K562 (cell line): ENCODE data around the gene EFNA1. TPM values are rescaled to one million over a fixed set of nuclear protein-coding genes. Genes with fewer than 3 reads are reported as not detected.

ENCODE experiments used
- ARID2 ChIP-seq: fragments of 450-650 bp; IDR thresholded peaks from 2 replicates; pipeline ENCODE4 v1.6.1; 2017; ENCODE audit warnings: antibody characterized with exemption, mild to moderate bottlenecking
- DIDO1 ChIP-seq: fragments of 450-650 bp; IDR thresholded peaks from 2 replicates; pipeline ENCODE4 v1.6.1; 2016; ENCODE audit warnings: low read depth, missing biosample characterization, missing genetic modification characterization
- E2F6 ChIP-seq, 2 experiments: IDR thresholded peaks; 2 replicates each; pipeline ENCODE4 v1.6.1; 2011; ENCODE audit warnings: borderline replicate concordance in 1 of 2, control low read depth in 1 of 2, low read depth in 1 of 2, low read length in 1 of 2, mild to moderate bottlenecking in 1 of 2, mixed read lengths in 1 of 2, moderate library complexity in 1 of 2; ENCODE audit not compliant: insufficient read depth in 1 of 2, insufficient read length in 1 of 2, poor library complexity in 1 of 2, severe bottlenecking in 1 of 2; ENCODE audit errors: extremely low read depth in 1 of 2
- EHMT2 ChIP-seq: fragments of 450-650 bp; IDR thresholded peaks from 2 replicates; pipeline ENCODE4 v1.6.1; 2018; ENCODE audit warnings: antibody characterized with exemption
- ETS1 ChIP-seq: conservative IDR thresholded peaks from 2 replicates; pipeline ENCODE4 v1.6.1; 2011; ENCODE audit warnings: low read depth, mild to moderate bottlenecking, low read length; ENCODE audit not compliant: control insufficient read depth
- ETV1 ChIP-seq: fragments of 450-650 bp; conservative IDR thresholded peaks from 2 replicates; pipeline ENCODE4 v1.6.1; 2016; ENCODE audit warnings: missing genetic modification characterization, control low read depth, low read depth, missing compliant biosample characterization
- GABPB1 ChIP-seq: sonication (generic); formaldehyde crosslinking; IDR thresholded peaks from 2 replicates; pipeline ENCODE4 v1.8.0; 2022; ENCODE audit warnings: mild to moderate bottlenecking, missing genetic modification reagents
- HMBOX1 ChIP-seq: sonication (generic); IDR thresholded peaks from 2 replicates; pipeline ENCODE4 v1.6.1; 2016
- NFYB ChIP-seq: IDR thresholded peaks from 2 replicates; pipeline ENCODE4 v1.6.1; 2011; ENCODE audit warnings: mild to moderate bottlenecking, moderate library complexity; ENCODE audit not compliant: insufficient read length; ENCODE audit errors: extremely low read depth
- NR4A1 ChIP-seq, 2 experiments: fragments of 250-450 bp in 1 of 2; fragments of 450-650 bp in 1 of 2; sonication (Bioruptor Pico) in 1 of 2; IDR thresholded peaks; 2 replicates each; pipeline versions ENCODE4 v1.4.0 to v1.6.1; 2016 to 2020; ENCODE audit warnings: mild to moderate bottlenecking in 2 of 2, missing compliant biosample characterization in 1 of 2, missing genetic modification characterization in 1 of 2, moderate library complexity in 1 of 2
- PHB2 ChIP-seq: fragments of 450-650 bp; IDR thresholded peaks from 2 replicates; pipeline ENCODE4 v1.6.1; 2017; ENCODE audit warnings: low read depth
- POLR2AphosphoS2 ChIP-seq: IDR thresholded peaks from 2 replicates; pipeline ENCODE4 v1.6.1; 2012; ENCODE audit warnings: low read length, improper control_type of control experiment
- RFX5 ChIP-seq: IDR thresholded peaks from 2 replicates; pipeline ENCODE4 v1.6.1; 2011; ENCODE audit warnings: low read depth, mild to moderate bottlenecking, improper control_type of control experiment, low read length
- SAP30 ChIP-seq: fragments of 200-600 bp; sonication (generic); IDR thresholded peaks from 2 replicates; pipeline ENCODE4 v1.6.1; 2012; ENCODE audit warnings: borderline replicate concordance, low read depth, mild to moderate bottlenecking, moderate library complexity, low read length, control low read depth, inconsistent platforms; ENCODE audit not compliant: insufficient read depth, poor library complexity, severe bottlenecking
- SRF ChIP-seq, 2 experiments: fragments of 250-450, 450-650 bp in 1 of 2; sonication (Bioruptor Pico) in 1 of 2; sonication (generic) in 1 of 2; formaldehyde crosslinking; IDR thresholded peaks; 2 replicates each; pipeline versions ENCODE4 v1.5.0 to v1.5.1; 2020 to 2022; ENCODE audit warnings: mild to moderate bottlenecking in 1 of 2, missing genetic modification reagents in 1 of 2
- TAF9B ChIP-seq: fragments of 450-650 bp; IDR thresholded peaks from 2 replicates; pipeline ENCODE4 v1.6.1; 2018; ENCODE audit warnings: mild to moderate bottlenecking; ENCODE audit not compliant: partially characterized antibody
- TCF3 ChIP-seq: sonication (generic); formaldehyde crosslinking; IDR thresholded peaks from 2 replicates; pipeline ENCODE4 v1.4.0; 2020; ENCODE audit warnings: mild to moderate bottlenecking, missing genetic modification reagents
- WHSC1 ChIP-seq: IDR thresholded peaks from one replicate; pipeline ENCODE4 v1.6.1; 2012; ENCODE audit warnings: low read length, control low read depth, inconsistent platforms
- XRCC3 ChIP-seq: fragments of 450-650 bp; IDR thresholded peaks from 2 replicates; pipeline ENCODE4 v1.6.1; 2017; ENCODE audit warnings: mild to moderate bottlenecking, moderate library complexity
- ZKSCAN8 ChIP-seq: fragments of 200-800 bp; sonication (Bioruptor generic); IDR thresholded peaks from 2 replicates; pipeline ENCODE4 v1.6.1; 2016; ENCODE audit warnings: missing genetic modification characterization, missing compliant biosample characterization
- ZNF239 ChIP-seq: fragments of 250-450 bp; sonication (Bioruptor Pico); IDR thresholded peaks from 2 replicates; pipeline ENCODE4 v1.4.0; 2020; ENCODE audit warnings: mild to moderate bottlenecking
- ZNF24 ChIP-seq: fragments of 450-650 bp; IDR thresholded peaks from 2 replicates; pipeline ENCODE4 v1.6.1; 2016
- ZNF431 ChIP-seq: sonication (generic); formaldehyde crosslinking; IDR thresholded peaks from 2 replicates; pipeline ENCODE4 v1.8.0; 2022; ENCODE audit warnings: mild to moderate bottlenecking, missing genetic modification reagents
- ZNF584 ChIP-seq: fragments of 200-800 bp; sonication (Bioruptor generic); IDR thresholded peaks from 2 replicates; pipeline ENCODE4 v1.6.1; 2016; ENCODE audit warnings: low read depth, mild to moderate bottlenecking, missing genetic modification characterization, missing compliant biosample characterization
- polyA plus RNA-seq, 8 experiments: library from polyadenylated mRNA; depleted of rRNA in 4 of 8; stranded (reverse) in 5 of 8; unstranded in 3 of 8; fragments of >200 nt; fragmentation: Nextera tagmentation in 2 of 8; fragmentation: Illumina TruSeq in 1 of 8; extraction: Ambion mirVana in 2 of 8; extraction: Trizol in 1 of 8; gene quantifications; 2 replicates each; pipeline versions ENCODE4 v1.2.1 to v1.2.3, GENCODE V29; 2011 to 2014; ENCODE audit warnings: inconsistent platforms in 1 of 8, missing spikeins in 1 of 8
- total RNA-seq, 7 experiments: library from RNA; depleted of rRNA in 6 of 7; stranded (reverse); fragments of >200 nt in 6 of 7; fragmentation: Illumina TruSeq in 2 of 7; extraction: Trizol in 2 of 7; gene quantifications; 2 replicates each; pipeline versions ENCODE4 v1.2.1 to v1.2.3, GENCODE V29; 2011 to 2021; ENCODE audit warnings: low replicate concordance in 1 of 7
- TF ChIP-seq, protein P1 (sequence below): fragments of 250-450 bp; sonication (Bioruptor Pico); IDR thresholded peaks from 2 replicates; pipeline ENCODE4 v1.8.0; 2021; ENCODE audit warnings: borderline replicate concordance, mild to moderate bottlenecking, moderate library complexity; ENCODE audit not compliant: poor library complexity, severe bottlenecking

EFNA1 gene
- total and polyA plus RNA-seq, 9 of the 15 experiments (the other 6 are each of a cell fraction or from before 2014, with no cell fraction given): 2.1 to 9.3 (median 3.0) TPM

GRCh38 chr1:155137154-155137949 is 9.7 kb downstream of the EFNA1 start (continued):
- 0 out of 2 replicates have a peak, but pooled peaks have one; percentile 55 for TF ChIP-seq EHMT2
- TF ChIP-seq PHB2: no peak
- no peak for TF ChIP-seq NFYB
- no peak for TF ChIP-seq POLR2AphosphoS2
- no peak for TF ChIP-seq WHSC1
- TF ChIP-seq, protein P1, sequence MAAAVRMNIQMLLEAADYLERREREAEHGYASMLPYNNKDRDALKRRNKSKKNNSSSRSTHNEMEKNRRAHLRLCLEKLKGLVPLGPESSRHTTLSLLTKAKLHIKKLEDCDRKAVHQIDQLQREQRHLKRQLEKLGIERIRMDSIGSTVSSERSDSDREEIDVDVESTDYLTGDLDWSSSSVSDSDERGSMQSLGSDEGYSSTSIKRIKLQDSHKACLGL (CRISPR knock-in tag): no peak
- no peak for TF ChIP-seq ETS1
- no peak for TF ChIP-seq ZNF24
- no peak for TF ChIP-seq E2F6 (IDR thresholded peaks at IDR 0.05; ENCODE audit: borderline replicate concordance in 1 of 2, extremely low read depth in 1 of 2, insufficient read depth in 1 of 2, insufficient read length in 1 of 2, low read depth in 1 of 2, low read length in 1 of 2, poor library complexity in 1 of 2, severe bottlenecking in 1 of 2)
- TF ChIP-seq TCF3 (CRISPR knock-in tag): peak; percentile 83
- no peak for TF ChIP-seq ZNF239
- TF ChIP-seq XRCC3: no peak
- TF ChIP-seq GABPB1 (CRISPR knock-in tag): no peak
- TF ChIP-seq ZNF431 (CRISPR knock-in tag): 0 out of 2 replicates have a peak, but pooled peaks have one; percentile 34
- no peak for TF ChIP-seq RFX5
- TF ChIP-seq TAF9B: no peak
- TF ChIP-seq HMBOX1: peak; percentile 44; the same call in 1 of the 2 replicates
- TF ChIP-seq SRF (CRISPR knock-in tag; IDR thresholded peaks at IDR 0.05): no peak
- no peak for TF ChIP-seq ZNF584 (CRISPR knock-in tag)
- TF ChIP-seq ARID2: no peak
- TF ChIP-seq NR4A1 (CRISPR knock-in tag; IDR thresholded peaks at IDR 0.05): no peak
- no peak for TF ChIP-seq NR4A1 (tag; IDR thresholded peaks at IDR 0.05)
- no peak for TF ChIP-seq SAP30
- peak; percentile 70 for TF ChIP-seq ZKSCAN8 (CRISPR knock-in tag)
- TF ChIP-seq DIDO1 (tag): no peak
- no peak for TF ChIP-seq ETV1 (tag)
